Adipose tissue (tissue), 3 donors: ENCODE measurements around the gene CARMIL1. TPM values are rescaled to one million over a fixed set of nuclear protein-coding genes. Genes with fewer than 3 reads are reported as not detected.

ENCODE experiments used
- H3K27ac ChIP-seq: one replicate; pipeline ENCODE4 v1.5.1; 2013; ENCODE audit warnings: low read depth, low read length
- WGBS, 3 donors: extraction: QIAGEN DNeasy Blood & Tissue Kit; methylation state at CpG; one replicate each; pipeline ENCODE4 v1.1.7; 2013; 5-methylcytosine and 5-hydroxymethylcytosine counted together
- polyA plus RNA-seq, 3 donors: library from polyadenylated mRNA; stranded (reverse); fragments of 200-250 nt; gene quantifications; one replicate each; pipeline ENCODE4 v1.2.3, GENCODE V29; 2013
- donor health status: healthy with polysubstance abuse.
- donor health status: Bipolar disorder and iron deficiency.
- donor health status: healthy.

Gene CARMIL1
- polyA plus RNA-seq, 3 donors, result 3.0 to 24.6 (median 3.5) TPM

- no peak overlapping the region for H3K27ac ChIP-seq
- 81 to 83% (median 82%) methylated on average over 4 of the region's 4 CpGs for WGBS, 3 donors
Observed at GRCh38 chr6:25628471-25629197, 349.5 kb downstream of the CARMIL1 start.

GRCh38 chr6:25629198-25629576 lies 350.0 kb downstream of the CARMIL1 start:
- WGBS, 3 donors, result 33 to 66% (median 59%) methylated on average over 4 of the region's 4 CpGs
- no peak overlapping the region for H3K27ac ChIP-seq

DNA sequence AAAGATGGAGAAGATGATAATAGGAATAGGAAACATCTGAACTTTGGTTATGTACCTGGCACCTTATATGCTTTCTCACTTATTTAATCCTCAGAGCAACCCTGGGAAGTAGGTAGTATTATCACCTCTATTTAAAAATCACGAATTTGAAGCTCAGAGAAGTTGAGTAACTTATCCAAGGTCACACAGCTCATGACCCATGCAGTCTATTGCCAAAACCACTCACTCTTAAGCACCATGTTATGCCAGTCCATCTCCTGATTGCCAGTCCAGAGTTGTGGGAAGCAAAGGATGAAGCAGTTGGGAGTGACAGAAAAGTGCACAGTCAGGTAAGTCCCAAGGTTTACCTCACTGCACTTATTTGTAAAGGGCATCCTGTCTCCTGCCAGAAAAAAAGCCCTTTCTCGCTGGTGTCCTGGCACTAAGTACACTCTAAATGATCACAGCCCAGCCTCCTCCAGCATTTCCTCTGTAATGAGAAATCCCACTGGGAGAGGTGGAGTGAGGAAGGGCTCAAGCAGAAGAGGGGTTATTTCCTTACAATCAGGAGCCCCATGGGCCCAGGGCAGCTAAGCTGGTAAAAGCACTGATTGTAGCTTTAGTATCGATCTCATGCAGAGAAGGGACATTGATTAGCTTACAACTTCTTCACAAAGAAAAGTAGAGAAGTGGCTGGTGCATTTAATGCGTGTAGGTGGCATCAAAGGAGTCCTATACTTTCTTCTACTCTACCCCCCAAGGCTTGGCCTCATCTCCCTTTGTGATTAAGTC lies 351.5 kb downstream of the CARMIL1 start:
- WGBS, 3 donors, result 58 to 66% (median 59%) methylated on average over 4 of the region's 4 CpGs
- no peak overlapping the region for H3K27ac ChIP-seq

DNA sequence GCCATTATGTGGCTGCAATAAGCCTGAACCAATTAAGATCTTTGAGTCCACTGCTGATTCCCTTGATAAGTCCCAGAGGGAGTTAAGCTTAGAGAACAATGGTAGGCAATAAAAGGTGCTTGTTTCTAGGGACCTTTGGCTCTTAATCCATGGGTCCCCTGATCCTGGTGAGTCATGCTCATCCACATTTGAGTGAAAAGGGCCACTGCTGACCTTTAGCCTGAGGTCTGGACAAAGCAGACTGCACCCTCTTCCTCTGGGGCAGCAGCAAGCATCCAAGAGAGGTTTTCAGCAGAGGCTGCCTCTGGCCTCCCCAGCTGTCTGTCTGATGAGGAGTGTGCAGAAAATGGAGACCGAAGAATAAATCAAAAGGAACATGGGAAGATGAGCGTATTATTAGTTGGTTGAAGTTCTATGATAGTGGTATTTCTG lies 356.7 kb downstream of the CARMIL1 start:
- no peak overlapping the region for H3K27ac ChIP-seq
- WGBS, 3 donors, result 93 to 95% (median 94%) methylated on average over 2 of the region's 2 CpGs

DNA sequence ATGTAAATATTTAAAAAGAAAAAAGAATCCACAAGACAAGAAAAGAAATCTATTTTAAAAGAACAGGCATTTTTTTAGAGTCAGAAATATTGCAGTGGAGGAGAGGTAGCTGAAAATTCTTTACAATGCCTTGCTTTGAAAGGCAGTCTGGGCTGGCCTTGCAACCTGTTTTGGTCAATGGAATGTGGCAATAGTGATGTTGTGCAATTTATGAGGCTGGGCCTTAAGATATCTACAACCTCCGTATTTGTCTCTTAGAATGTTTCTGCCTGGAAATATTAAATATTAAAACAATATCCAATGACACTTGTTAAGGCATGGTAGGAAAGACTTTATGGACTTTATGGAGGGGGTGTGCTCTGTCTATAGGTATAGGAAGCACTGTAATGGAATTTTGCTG lies 358.0 kb downstream of the CARMIL1 start:
- no peak overlapping the region for H3K27ac ChIP-seq
- WGBS, 3 donors, result 29 to 57% (median 38%) methylated on average over 1 of the region's 1 CpG

DNA sequence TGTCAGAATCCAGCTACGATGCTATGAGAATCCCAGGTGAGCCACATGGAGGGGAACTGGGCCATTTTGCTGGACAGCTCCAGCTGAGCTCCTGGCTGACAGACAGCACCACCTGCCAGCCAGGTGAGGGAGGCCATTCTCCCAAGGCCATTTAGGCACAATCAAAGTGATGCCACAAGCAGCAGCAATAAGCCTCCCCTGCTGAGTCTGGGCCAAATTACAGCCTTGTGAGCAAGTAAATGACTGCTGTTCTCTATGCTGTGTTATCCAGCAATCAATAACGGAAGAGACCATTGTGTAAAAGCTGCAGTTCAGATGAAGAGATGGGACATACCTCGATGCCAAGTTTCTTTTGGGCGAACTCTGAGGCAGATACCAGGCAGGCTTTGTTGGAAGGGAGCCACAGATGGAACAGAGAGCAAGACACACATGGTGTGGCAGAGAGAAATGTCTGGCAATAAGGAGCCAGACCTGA lies 358.8 kb downstream of the CARMIL1 start:
- H3K27ac ChIP-seq, result no peak overlapping the region
- 39 to 68% (median 67%) methylated on average over 4 of the region's 4 CpGs for WGBS, 3 donors

DNA sequence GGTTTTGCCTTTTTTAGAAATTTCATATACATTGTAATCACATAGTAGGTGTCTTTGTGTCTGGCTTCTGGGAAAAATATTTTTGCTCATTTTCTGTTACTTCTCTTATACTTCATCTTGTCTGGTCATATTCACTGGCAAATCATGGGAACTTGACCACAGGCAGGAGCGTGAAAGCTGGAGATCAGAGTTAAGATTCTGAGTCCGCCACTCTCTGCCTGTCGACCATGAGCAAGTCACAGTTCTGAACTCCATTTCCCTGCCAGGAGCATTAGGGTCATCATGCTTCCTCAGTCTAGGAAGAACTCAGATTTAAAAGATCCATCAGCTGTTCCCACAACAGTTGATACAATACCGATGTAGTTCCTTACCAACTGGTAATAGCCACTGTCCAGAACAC lies 360.5 kb downstream of the CARMIL1 start:
- WGBS, 3 donors, result 84 to 89% (median 86%) methylated on average over 4 of the region's 4 CpGs
- no peak overlapping the region for H3K27ac ChIP-seq

GRCh38 chr6:25640446-25640845 lies 361.3 kb downstream of the CARMIL1 start:
- 82 to 86% (median 82%) methylated on average over 5 of the region's 5 CpGs for WGBS, 3 donors
- H3K27ac ChIP-seq, result no peak overlapping the region

DNA sequence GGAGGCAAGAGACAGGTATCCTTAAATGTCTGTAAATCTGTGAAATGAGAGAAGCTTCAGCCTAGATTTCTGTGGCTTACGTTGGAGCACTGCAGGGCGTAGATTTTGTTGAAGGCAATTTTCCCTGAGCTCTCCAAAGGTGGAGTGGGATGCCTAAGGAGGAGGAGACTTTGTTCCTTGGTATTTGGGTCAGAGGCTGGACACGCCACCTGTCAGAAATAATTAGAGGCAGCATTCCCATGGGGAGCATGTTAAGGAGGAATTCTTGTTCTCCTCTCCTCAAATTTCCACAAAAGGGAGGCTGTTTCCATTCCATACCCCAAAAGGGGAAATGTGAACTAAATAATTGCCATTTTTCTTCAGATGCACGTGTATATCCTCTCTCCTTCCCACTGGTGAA lies 361.7 kb downstream of the CARMIL1 start:
- 82 to 91% (median 84%) methylated on average over 4 of the region's 4 CpGs for WGBS, 3 donors
- H3K27ac ChIP-seq, result no peak overlapping the region

DNA sequence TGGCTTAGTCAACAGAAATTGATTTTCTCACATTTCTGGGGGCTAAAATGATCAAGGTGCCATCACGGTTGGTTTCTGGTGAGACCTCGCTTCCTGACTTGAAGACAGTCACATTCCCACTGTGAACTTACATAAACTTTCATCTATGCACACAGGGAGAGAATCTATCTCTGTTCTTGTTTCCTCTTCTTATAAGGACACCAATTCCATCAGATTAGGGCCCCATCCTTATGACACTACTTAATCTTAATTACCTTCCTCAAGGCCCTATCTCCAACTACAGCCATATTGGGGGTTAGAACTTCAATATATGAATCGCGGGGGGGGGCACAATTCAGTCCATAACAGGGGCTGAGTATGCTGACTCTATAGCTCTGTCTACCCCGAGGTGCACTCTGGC lies 362.2 kb downstream of the CARMIL1 start:
- 72 to 78% (median 72%) methylated on average over 5 of the region's 5 CpGs for WGBS, 3 donors
- no peak overlapping the region for H3K27ac ChIP-seq

- no peak overlapping the region for H3K27ac ChIP-seq
- 54 to 94% (median 92%) methylated on average over 3 of the region's 3 CpGs for WGBS, 3 donors
Observed at GRCh38 chr6:25641940-25642666, 362.9 kb downstream of the CARMIL1 start.

DNA sequence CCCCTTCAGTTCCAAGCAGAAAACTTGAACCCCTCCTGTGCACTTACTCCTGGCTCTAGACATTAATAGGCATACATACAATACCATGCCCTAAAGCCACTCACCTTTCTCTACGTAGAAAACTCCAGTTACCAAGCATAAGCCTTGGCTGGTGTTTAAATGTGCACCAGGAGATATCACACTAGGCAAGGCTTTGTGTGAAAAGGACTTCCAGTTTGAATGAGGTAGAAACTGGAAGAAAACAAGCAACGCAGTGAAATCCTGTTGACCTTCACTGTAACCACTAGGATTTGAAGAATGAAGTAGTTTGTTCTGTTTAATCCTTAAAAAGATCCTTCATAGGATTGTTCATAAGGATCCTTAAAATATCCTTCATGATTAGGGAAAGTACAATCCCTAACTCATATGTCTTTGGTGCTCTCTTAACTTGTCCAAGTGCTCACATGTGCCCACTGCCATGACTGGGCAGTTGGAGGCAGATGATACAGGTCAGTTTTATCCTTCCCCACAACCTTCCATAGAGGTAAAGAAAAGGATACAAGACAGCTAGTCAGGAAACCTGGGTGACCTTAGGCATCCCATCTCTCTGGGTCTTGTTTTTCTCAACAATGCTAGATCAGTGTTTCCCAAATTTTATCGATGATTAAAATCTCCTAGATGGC lies 363.6 kb downstream of the CARMIL1 start:
- WGBS, 3 donors, result 70 to 86% (median 86%) methylated on average over 3 of the region's 3 CpGs
- H3K27ac ChIP-seq, result no peak overlapping the region

DNA sequence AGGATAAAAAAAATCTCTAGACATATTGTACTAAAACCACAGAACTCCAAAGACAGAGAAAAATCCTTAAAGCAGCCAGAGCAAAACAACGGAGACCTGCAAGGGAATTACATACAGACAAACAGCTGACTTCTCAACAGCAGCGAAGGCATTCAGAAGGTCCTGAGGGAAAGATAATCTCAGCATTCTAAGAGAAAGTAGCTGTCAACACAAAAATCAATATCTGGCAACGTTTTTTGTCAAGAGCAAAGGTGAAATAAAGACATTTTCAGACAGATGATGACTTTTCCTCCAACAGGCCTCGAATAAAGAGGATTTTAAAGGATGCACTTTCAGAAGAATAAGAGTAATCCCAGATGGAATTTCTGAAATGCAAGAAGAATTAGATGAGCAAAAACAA lies 366.7 kb downstream of the CARMIL1 start:
- H3K27ac ChIP-seq, result no peak overlapping the region
- 56 to 59% (median 57%) methylated on average over 4 of the region's 4 CpGs for WGBS, 3 donors

GRCh38 chr6:25649611-25650010 lies 370.4 kb downstream of the CARMIL1 start:
- 9 to 58% (median 42%) methylated on average over 1 of the region's 1 CpG for WGBS, 3 donors
- H3K27ac ChIP-seq, result no peak overlapping the region

- WGBS, 3 donors, result 1 to 4% (median 2%) methylated on average over 35 of the region's 35 CpGs
- H3K27ac ChIP-seq, result no peak within 1 kb of the TSS
Observed at GRCh38 chr6:25652007-25652515, 372.9 kb downstream of the CARMIL1 start, which contains the start of gene SCGN. Gene SCGN, plus strand, starts transcription at chr6:25652215. Its CDS starts 189 bp downstream, at chr6:25652404.

- H3K27ac ChIP-seq, result no peak overlapping the region
- 15 to 36% (median 35%) methylated on average over 1 of the region's 1 CpG for WGBS, 3 donors
Observed at GRCh38 chr6:25655723-25656122, 376.5 kb downstream of the CARMIL1 start.

GRCh38 chr6:25659633-25660368 lies 380.6 kb downstream of the CARMIL1 start:
- H3K27ac ChIP-seq, result no peak overlapping the region
- WGBS, 3 donors, result 13 to 40% (median 37%) methylated on average over 4 of the region's 4 CpGs

DNA sequence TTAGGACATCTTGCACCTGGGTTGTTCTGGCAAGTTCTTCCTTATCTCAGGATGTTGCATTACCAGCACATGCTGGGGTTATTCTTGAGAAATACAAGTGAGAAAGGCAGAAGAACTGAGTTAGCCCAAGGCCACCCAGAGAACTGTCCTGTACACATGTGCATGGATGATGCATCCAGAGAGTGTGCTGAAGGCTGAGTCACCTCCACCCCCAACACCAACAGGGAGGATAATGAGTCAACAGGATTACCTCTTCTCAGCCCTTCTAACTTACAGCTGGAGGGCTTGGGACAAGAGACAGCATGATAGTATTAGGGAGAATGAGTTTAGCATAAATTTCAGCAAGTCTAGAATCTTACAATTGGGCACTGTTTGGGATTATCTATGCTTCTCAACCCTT lies 381.3 kb downstream of the CARMIL1 start:
- H3K27ac ChIP-seq, result no peak overlapping the region
